Fibroblast of pulmonary artery (primary cell): ENCODE measurements around the gene KCNQ1.

Experiments
- DNase-seq: peaks from one replicate; pipeline ENCODE4 v3.0.0-alpha.2; 2010; ENCODE audit warnings: low read depth
- H3K4me3 ChIP-seq: replicated peaks from 2 replicates; pipeline ENCODE4 v1.5.1; 2011; ENCODE audit warnings: low read depth, mild to moderate bottlenecking, control low read depth, low read length, moderate library complexity
- CTCF ChIP-seq: IDR thresholded peaks from 2 replicates; pipeline ENCODE4 v1.5.1; 2011; ENCODE audit warnings: mild to moderate bottlenecking, control low read depth, low read length, inconsistent platforms; ENCODE audit errors: missing control alignments

Gene KCNQ1

GRCh38 chr11:2559527-2560311 is 114.9 kb downstream of the KCNQ1 start:
- no peak for TF ChIP-seq CTCF
- H3K4me3 ChIP-seq: no peak overlapping the region
- DNase-seq: no peak

- no peak for DNase-seq
- H3K4me3 ChIP-seq: no peak overlapping the region
- TF ChIP-seq CTCF: no peak
Observed at GRCh38 chr11:2561696-2562581, 117.1 kb downstream of the KCNQ1 start.

GRCh38 chr11:2562890-2563212 is 118.0 kb downstream of the KCNQ1 start:
- TF ChIP-seq CTCF: no peak
- DNase-seq: no peak
- H3K4me3 ChIP-seq: no peak overlapping the region

GRCh38 chr11:2563213-2564007 is 118.6 kb downstream of the KCNQ1 start:
- no peak overlapping the region for H3K4me3 ChIP-seq
- DNase-seq: no peak
- no peak for TF ChIP-seq CTCF

GRCh38 chr11:2564008-2564530 is 119.3 kb downstream of the KCNQ1 start:
- no peak for TF ChIP-seq CTCF
- no peak for DNase-seq
- H3K4me3 ChIP-seq: no peak overlapping the region

GRCh38 chr11:2564588-2565425 is 120.0 kb downstream of the KCNQ1 start:
- no peak overlapping the region for H3K4me3 ChIP-seq
- DNase-seq: no peak
- TF ChIP-seq CTCF: no peak
